HuH-7 (cell line): ENCODE results near the gene ABHD12.

Experiments
- DNase-seq: peaks from one replicate; pipeline ENCODE4 v3.0.0; 2011; ENCODE audit warnings: low spot score

ABHD12 gene

GRCh38 chr20:25289886-25290597 lies 100.6 kb downstream of the ABHD12 start:
- no peak for DNase-seq

DNA sequence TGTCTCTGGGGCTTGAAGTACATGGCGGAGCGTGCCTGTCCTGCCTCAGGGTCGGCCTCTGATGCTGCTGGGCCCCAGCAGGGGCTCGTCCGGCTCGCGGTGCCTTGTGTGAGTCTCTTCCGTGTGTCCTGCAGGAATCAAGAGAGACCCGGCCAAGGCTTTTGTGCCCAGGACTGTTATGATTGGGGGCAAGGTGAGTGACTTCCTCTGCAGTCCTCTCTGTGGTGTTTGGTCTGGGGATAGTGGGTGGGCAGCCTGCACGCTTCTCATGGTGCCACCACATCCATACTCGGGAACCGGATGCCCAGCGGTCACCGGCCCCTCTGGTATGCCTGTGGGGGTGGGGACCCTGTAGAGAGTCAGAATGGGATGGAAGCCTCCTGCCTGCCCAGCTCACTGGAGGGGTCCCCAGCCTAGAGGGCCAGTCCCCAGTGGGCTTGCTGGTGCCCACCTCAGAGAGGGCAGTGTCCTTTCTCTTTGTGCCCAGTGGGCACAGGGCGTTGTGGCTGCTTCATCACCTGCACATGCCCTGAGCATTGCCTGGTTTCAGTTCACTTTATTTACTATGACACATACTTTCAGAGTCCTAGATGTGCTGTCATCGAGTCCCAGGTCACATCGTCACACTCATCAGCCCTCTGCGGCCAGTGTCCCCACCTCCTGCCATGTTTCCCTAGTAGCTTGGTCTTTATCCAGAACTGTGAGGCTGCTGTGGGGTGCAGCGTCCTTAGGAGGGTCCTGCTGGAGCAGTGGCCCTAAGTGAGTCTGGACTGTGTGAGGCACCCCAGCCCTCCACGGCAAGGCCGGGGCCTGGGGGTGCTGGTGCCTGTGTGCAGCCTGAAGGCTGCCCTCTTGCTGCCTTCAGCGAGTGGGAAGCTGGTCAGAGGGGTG lies 102.1 kb downstream of the ABHD12 start:
- no peak for DNase-seq

GRCh38 chr20:25287631-25288290 lies 102.9 kb downstream of the ABHD12 start:
- DNase-seq, result no peak

- no peak for DNase-seq
Observed at GRCh38 chr20:25286917-25287316, 103.7 kb downstream of the ABHD12 start.

GRCh38 chr20:25285856-25286798 lies 104.5 kb downstream of the ABHD12 start:
- no peak for DNase-seq

- no peak for DNase-seq
Observed at GRCh38 chr20:25285091-25285647, 105.5 kb downstream of the ABHD12 start.

- DNase-seq, result no peak
Observed at GRCh38 chr20:25284131-25284601, 106.5 kb downstream of the ABHD12 start.

DNA sequence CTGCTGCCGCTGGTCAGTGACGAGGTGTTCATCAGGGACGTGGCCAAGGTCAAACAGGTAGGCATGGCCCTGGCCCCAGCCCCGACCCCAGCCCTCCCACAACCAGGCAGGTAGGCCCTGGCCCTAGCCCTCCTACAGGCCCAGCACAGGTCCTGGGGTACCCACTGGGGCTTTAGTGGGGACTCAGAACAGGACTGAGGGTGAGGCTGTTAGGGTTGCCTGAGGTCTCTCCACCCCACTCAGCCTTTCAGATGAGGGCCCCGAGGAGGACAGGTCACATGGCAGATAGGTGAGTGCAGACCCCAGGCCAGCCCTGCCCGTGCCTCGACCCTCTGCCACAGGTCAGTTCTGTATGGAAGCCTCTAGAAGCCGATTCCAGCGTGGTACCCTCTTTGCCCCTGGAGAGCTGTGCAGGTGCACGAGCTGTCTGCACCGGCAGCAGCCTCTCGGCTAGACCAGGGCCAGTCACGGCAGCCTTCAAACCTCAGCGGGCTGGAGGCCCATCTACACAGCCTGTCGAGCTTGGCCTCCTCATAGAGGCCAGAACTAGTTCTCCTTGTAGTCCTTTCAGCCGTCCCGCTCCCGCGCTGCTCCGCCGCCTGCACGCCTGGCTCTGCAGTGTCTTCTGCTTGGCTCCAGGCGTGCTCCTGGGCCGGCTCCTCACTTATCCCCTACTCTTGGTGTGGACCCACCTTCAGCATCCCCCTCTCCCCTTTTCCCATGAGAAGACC lies 107.2 kb downstream of the ABHD12 start:
- no peak for DNase-seq

- no peak for DNase-seq
Observed at GRCh38 chr20:25282796-25283195, 107.8 kb downstream of the ABHD12 start.

DNA sequence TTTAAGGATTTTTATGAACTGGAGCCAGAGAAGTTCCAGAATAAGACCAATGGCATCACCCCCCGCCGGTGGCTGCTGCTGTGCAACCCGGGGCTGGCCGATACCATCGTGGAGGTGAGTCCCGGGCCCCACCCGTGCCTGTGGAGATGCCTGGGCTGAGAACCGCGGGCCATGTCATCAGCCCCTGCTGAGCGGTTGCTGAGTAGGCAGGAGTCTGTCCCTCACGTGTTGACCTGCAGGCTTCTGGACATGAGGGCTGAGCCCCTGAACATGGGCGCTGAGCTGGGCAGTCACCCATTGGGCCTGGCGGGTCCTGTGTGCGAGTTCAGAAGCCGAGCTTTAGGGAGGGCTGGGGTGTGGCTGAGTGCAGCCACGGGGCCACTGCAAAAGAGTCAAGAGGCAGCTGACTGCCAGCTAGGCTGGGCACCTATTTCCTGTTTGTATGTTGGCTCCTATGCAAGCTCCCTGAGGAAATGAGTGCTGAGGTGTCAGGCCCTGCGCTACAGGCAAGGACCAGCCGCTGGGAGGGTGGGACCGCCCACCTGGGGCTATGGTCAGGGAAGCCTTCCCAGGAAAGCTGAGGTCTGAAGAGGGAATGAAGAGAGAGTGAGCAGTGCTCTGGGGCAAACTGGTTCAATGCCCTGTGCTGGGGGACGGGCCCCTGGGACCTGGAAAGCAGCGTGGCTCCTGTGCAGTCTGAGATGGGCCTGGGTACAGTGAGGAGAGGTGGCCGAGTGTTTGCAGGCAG lies 108.4 kb downstream of the ABHD12 start:
- DNase-seq, result no peak

GRCh38 chr20:25281541-25281991 lies 109.1 kb downstream of the ABHD12 start:
- DNase-seq, result no peak

DNA sequence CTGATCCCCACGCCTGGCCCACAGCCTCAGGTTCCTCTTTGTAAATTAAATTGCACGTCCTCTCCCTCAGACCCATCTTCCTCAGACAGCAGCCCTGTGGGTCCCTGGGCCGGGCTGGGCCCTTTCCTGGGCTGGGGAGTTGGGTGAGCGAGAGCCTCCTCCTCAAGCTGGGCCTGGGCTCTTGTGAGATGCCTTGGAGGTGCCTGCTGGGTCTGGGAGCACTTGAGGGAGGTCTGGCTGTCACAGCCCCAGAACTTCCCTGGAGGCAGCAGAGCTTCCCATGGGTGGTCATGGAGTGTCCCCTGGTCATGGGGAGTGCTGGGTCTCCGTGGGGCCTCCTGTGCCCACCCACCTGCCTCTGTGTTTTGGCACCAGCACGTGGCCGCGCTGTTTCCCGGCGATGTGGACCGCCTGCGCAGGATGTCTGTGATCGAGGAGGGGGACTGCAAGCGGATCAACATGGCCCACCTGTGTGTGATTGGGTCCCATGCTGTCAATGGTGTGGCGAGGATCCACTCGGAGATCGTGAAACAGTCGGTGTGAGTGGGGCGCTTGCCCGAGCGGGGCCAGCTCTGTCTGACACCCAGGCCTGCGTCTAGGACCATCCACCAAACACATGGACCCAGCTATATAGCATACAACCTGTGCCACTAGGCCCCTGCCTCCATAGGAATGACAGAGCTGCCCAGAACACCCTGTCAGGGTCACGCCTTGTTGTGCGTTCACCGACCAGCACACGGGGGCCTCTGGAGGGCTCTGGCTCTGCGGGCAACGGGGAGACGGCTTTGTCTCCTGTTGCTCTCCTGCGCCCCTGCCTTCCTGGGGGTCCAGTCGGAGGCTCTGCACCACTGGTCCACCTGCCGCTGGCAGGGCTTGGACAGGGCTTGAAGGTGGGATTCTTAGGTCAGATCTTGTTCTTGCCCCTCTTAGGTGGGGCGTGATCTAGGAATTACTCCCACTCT lies 109.8 kb downstream of the ABHD12 start:
- DNase-seq, result no peak

GRCh38 chr20:25280051-25280573 lies 110.5 kb downstream of the ABHD12 start:
- no peak for DNase-seq

- DNase-seq, result no peak
Observed at GRCh38 chr20:25279403-25279802, 111.2 kb downstream of the ABHD12 start.

- DNase-seq, result no peak
Observed at GRCh38 chr20:25278636-25279361, 111.8 kb downstream of the ABHD12 start.

DNA sequence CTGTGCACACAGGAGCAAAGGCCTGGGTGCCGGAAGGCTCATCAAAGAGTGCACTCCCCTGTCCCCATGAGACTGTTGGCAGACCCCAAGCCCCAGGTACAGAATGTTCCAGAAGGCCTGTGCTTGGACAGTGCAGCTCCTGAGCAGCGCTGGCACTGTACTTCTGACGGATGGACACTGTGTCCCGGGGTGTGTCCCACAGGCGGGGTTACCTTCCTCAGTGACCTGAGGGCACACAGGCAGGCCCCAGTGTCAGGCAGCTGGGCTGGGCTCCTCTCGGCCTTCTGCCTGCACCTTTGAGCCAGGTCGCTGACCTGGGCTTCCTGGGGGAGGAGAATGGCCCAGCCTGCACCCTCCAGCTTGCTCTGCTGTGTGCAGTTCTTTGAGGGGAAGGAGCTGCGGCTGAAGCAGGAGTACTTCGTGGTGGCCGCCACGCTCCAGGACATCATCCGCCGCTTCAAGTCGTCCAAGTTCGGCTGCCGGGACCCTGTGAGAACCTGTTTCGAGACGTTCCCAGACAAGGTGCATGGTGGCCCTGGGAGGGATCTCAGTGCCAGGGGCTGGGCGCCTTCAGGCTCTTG lies 112.6 kb downstream of the ABHD12 start:
- no peak for DNase-seq
